Lung (tissue), 12 donors: ENCODE results near the gene NDUFA13. TPM values are rescaled to one million over a fixed set of nuclear protein-coding genes. Genes with fewer than 3 reads are reported as not detected.

ENCODE experiments used
- ATAC-seq: fragments of 200-7000 bp; cut with Tn5 transposase; one replicate; pipeline ENCODE4 v1.9.1; 2020; ENCODE audit warnings: moderate number of reproducible peaks; ENCODE audit not compliant: insufficient read depth, low FRiP score
- DNase-seq, 3 donors: peaks; one replicate each; pipeline ENCODE4 v3.0.0-alpha.2; 2013 to 2017
- H3K27ac ChIP-seq, 2 donors: one replicate each; pipeline ENCODE4 v1.5.1; 2013; ENCODE audit warnings: mild to moderate bottlenecking in 2 of 2, moderate library complexity in 2 of 2, control low read depth in 1 of 2, inconsistent platforms in 1 of 2, low read depth in 1 of 2, low read length in 1 of 2
- H3K27me3 ChIP-seq, 3 donors: one replicate each; pipeline ENCODE4 v1.5.1; 2013; ENCODE audit warnings: low read length in 2 of 3; ENCODE audit not compliant: control insufficient read depth in 3 of 3, insufficient read depth in 3 of 3
- H3K36me3 ChIP-seq, 4 donors: one replicate each; pipeline ENCODE4 v1.5.1; 2013; ENCODE audit warnings: low read length in 4 of 4, mild to moderate bottlenecking in 1 of 4, moderate library complexity in 1 of 4; ENCODE audit not compliant: control insufficient read depth in 4 of 4, insufficient read depth in 4 of 4
- H3K4me1 ChIP-seq, 5 donors: one replicate each; pipeline ENCODE4 v1.5.1; 2013; ENCODE audit warnings: low read length in 5 of 5, mild to moderate bottlenecking in 2 of 5, moderate library complexity in 1 of 5; ENCODE audit not compliant: control insufficient read depth in 5 of 5, insufficient read depth in 5 of 5
- H3K4me3 ChIP-seq: one replicate; pipeline ENCODE4 v1.5.1; 2013; ENCODE audit warnings: mild to moderate bottlenecking, control low read depth, moderate library complexity
- H3K9ac ChIP-seq, 2 donors: one replicate each; pipeline ENCODE4 v1.5.1; 2013; ENCODE audit warnings: low read length in 2 of 2, control low read depth in 1 of 2; ENCODE audit not compliant: insufficient read depth in 1 of 2
- H3K9me3 ChIP-seq, 4 donors: one replicate each; pipeline ENCODE4 v1.5.1; 2013; ENCODE audit warnings: low read length in 3 of 4, mild to moderate bottlenecking in 1 of 4, moderate library complexity in 1 of 4; ENCODE audit not compliant: control insufficient read depth in 4 of 4, insufficient read depth in 3 of 4
- WGBS, 2 donors: extraction: QIAGEN DNeasy Blood & Tissue Kit; methylation state at CpG; one replicate each; pipeline ENCODE4 v1.1.7; 2013; 5-methylcytosine and 5-hydroxymethylcytosine counted together
- polyA plus RNA-seq, 2 donors: library from polyadenylated mRNA; stranded (reverse); fragments of 200-250 nt; gene quantifications; one replicate each; pipeline ENCODE4 v1.2.1, GENCODE V29; 2013
- total RNA-seq, 2 donors: library from RNA; depleted of rRNA in 1 of 2; stranded (reverse); fragments of >200 nt in 1 of 2; gene quantifications; one replicate each; pipeline ENCODE4 v1.2.1, GENCODE V29; 2014 to 2021
- TF ChIP-seq, protein P1 (sequence below): IDR thresholded peaks from 2 replicates; pipeline ENCODE4 v1.5.1; 2012; ENCODE audit warnings: mild to moderate bottlenecking; ENCODE audit errors: control extremely low read depth, extremely low read depth
- donor health status: control.
- donor health status: control.
- donor health status: Bipolar disorder and iron deficiency.
- donor health status: healthy.
- donor health status: DM: yes; HTN: yes; CAD: no.

The NDUFA13 gene
- total and polyA plus RNA-seq, 4 donors: 63.7 to 360 (median 311) TPM

DNA sequence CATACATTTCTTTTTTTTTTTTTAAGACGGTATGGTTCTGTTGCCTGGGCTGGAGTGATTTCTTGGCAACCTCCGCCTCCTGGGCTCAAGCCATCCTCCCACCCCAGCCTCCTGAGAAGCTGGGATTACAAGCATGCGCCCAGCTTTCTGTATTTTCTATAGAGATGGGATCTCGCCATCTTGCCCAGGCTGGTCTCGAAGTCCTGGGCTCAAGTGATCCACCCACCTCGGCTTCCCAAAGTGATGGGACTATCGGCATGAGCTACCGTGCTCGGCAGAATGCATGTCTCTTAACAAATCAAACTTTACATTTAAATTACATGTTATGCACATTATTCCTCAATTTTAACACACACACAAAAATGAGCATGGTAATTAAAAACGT lies 1.2 kb downstream of the NDUFA13 start:
- peaks cover 0 to 9% (median 6%) of the 10 kb centered on the region in 5 donors for H3K4me1 ChIP-seq
- DNase-seq (no peak), ATAC-seq (no peak)
- no peak overlapping the region for H3K27ac ChIP-seq
- peaks cover 0 to 10% (median 3%) of the 10 kb centered on the region in 4 donors for H3K36me3 ChIP-seq
- TF ChIP-seq, protein P1, sequence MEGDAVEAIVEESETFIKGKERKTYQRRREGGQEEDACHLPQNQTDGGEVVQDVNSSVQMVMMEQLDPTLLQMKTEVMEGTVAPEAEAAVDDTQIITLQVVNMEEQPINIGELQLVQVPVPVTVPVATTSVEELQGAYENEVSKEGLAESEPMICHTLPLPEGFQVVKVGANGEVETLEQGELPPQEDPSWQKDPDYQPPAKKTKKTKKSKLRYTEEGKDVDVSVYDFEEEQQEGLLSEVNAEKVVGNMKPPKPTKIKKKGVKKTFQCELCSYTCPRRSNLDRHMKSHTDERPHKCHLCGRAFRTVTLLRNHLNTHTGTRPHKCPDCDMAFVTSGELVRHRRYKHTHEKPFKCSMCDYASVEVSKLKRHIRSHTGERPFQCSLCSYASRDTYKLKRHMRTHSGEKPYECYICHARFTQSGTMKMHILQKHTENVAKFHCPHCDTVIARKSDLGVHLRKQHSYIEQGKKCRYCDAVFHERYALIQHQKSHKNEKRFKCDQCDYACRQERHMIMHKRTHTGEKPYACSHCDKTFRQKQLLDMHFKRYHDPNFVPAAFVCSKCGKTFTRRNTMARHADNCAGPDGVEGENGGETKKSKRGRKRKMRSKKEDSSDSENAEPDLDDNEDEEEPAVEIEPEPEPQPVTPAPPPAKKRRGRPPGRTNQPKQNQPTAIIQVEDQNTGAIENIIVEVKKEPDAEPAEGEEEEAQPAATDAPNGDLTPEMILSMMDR: no peak
- H3K9ac ChIP-seq: no peak overlapping the region
- H3K9me3 ChIP-seq: peaks cover 0 to 2% (median 0%) of the 10 kb centered on the region in 4 donors
- no peak overlapping the region for H3K4me3 ChIP-seq
- no peaks in the 10 kb centered on the region for H3K27me3 ChIP-seq
- 87 to 92% methylated on average over 10 of the region's 10 CpGs for WGBS, 2 donors

GRCh38 chr19:19520989-19521388 lies 5.0 kb downstream of the NDUFA13 start:
- ATAC-seq (no peak), DNase-seq (no peak)
- no peaks in the 10 kb centered on the region for H3K27me3 ChIP-seq
- TF ChIP-seq, protein P1: no peak
- peaks cover 0 to 16% (median 6%) of the 10 kb centered on the region in 4 donors for H3K36me3 ChIP-seq
- H3K4me3 ChIP-seq: no peak overlapping the region
- H3K4me1 ChIP-seq: peaks cover 0 to 6% (median 1%) of the 10 kb centered on the region in 5 donors
- no peak overlapping the region for H3K9ac ChIP-seq
- H3K9me3 ChIP-seq: no peaks in the 10 kb centered on the region
- no peak overlapping the region for H3K27ac ChIP-seq
- 80 to 81% methylated on average over 6 of the region's 6 CpGs for WGBS, 2 donors

- ATAC-seq (no peak), DNase-seq (no peak)
- 82 to 92% methylated on average over 3 of the region's 3 CpGs for WGBS, 2 donors
- no peak overlapping the region for H3K9ac ChIP-seq
- H3K4me1 ChIP-seq: no peaks in the 10 kb centered on the region
- H3K36me3 ChIP-seq: peaks cover 2 to 32% (median 6%) of the 10 kb centered on the region in 4 donors
- H3K27ac ChIP-seq: no peak overlapping the region
- no peaks in the 10 kb centered on the region for H3K9me3 ChIP-seq
- H3K4me3 ChIP-seq: no peak overlapping the region
- TF ChIP-seq, protein P1: no peak
- no peaks in the 10 kb centered on the region for H3K27me3 ChIP-seq
Measured at GRCh38 chr19:19523177-19523576, 7.2 kb downstream of the NDUFA13 start.

DNA sequence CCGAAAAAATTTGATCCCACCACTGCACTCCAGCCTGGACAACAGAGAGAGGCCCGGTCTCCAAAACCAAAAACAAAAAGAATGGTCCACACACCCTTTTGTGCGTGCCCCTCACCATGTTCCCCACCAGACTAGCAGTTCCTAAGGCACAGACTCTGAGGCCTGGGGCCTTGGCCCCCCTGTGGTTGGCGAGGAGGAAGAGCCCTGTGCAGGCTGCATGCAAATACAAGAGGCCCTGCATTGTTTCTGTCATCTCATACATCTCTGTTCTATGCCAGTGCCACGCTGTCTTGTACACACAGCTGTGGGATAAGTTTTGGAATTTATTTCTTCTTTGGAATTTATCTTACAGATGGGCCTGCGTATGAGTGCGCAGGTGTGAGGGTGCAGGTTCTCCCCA lies 8.0 kb downstream of the NDUFA13 start:
- H3K36me3 ChIP-seq: peaks cover 2 to 38% (median 5%) of the 10 kb centered on the region in 4 donors
- 81 to 89% methylated on average over 7 of the region's 7 CpGs for WGBS, 2 donors
- TF ChIP-seq, protein P1: no peak

More for the DNA sequence above, 8.0 kb downstream of the NDUFA13 start:
- ATAC-seq: no peak
- no peak for DNase-seq
- H3K9ac ChIP-seq: no peak overlapping the region
- H3K4me1 ChIP-seq: no peaks in the 10 kb centered on the region
- no peaks in the 10 kb centered on the region for H3K27me3 ChIP-seq
- no peak overlapping the region for H3K4me3 ChIP-seq
- no peak overlapping the region for H3K27ac ChIP-seq
- H3K9me3 ChIP-seq: no peaks in the 10 kb centered on the region
